ENCODE data around the gene TIFAB.

GRCh38 chr5:135492319-135492626 lies 40.1 kb upstream of the TIFAB start:
- TF ChIP-seq ZNF274 (IDR thresholded peaks at IDR 0.05; ENCODE audit: low read depth, low read length) (no peak), YY1 (IDR thresholded peaks at IDR 0.05; ENCODE audit: insufficient read depth, insufficient read length) (no peak), SUZ12 (IDR thresholded peaks at IDR 0.05; ENCODE audit: extremely low read depth, insufficient read depth, insufficient read length) (no peak)
